ENCODE measurements around the gene CALN1. TPM values are rescaled to one million over a fixed set of nuclear protein-coding genes. Genes with fewer than 3 reads are reported as not detected.

CALN1 gene
- total and polyA plus RNA-seq, 7 donors: under 0.01 TPM; not detected in 5

DNA sequence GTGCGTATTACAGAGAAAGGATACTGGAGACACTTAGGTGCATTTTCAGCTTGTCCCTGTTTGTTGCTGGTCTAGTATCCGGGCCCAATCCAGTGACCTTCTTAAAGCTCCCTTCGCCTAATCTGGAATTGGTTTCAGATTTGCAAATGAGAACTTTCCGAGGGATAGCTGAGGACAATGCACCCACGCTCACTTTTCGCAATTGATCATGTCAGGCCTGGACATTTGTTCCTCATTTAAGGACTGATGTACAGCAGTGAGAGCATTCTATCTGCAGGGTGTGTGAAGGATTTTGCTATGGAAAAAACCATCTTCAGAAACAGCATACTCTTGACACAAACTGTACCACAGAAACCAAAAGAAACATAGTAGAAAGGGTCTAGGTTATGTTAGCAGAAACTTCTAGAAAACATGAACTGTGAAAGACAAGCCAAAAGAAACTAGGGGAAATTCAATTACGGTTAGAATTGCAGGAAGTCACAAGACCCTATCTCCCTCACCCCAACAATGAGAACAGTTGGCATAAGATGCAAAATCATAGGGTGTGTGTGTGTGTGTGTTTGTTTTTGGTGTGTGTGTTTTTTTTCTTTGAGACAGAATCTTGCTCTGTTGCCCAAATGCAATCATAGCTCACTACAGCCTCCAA, 331.1 kb downstream of the CALN1 start:
- no peak for DNase-seq
- intact Hi-C loops (cut with DNase I): no loop called here

DNA sequence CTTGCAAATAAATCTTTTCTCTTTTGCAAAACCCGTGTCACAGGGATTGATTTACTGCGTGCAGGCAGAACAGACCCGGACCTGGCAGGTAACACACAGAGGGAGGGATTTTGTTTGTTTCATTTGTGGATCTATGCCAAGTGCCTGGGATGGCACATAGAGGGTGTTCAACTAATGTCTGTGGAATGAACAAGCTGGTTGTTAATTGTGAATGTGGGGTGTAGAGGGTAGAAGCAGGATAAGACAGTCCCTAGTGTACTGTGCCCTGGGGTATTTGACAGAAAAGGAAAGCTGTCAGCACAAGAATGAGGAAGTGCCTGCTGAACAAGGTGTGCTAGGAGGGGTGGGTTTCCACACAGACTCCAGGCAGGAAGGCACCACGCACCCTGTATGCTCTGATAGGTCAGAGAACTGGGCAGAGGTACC, 331.8 kb downstream of the CALN1 start:
- Histone ChIP-seq H3K4me3 (no peak overlapping the region), H3K9me3 (peaks cover 0 to 6% (median 0%) of the 10 kb centered on the region in 4 donors), H3K27me3 (no peaks in the 10 kb centered on the region), H3K4me1 (no peaks in the 10 kb centered on the region), H3K27ac (no peak overlapping the region), H3K36me3 (no peaks in the 10 kb centered on the region)
- TF ChIP-seq POLR2A (IDR thresholded peaks at IDR 0.05): no peak
- TF ChIP-seq EP300 (IDR thresholded peaks at IDR 0.05): no peak
- TF ChIP-seq POLR2AphosphoS5 (IDR thresholded peaks at IDR 0.05): no peak
- TF ChIP-seq, protein P1, sequence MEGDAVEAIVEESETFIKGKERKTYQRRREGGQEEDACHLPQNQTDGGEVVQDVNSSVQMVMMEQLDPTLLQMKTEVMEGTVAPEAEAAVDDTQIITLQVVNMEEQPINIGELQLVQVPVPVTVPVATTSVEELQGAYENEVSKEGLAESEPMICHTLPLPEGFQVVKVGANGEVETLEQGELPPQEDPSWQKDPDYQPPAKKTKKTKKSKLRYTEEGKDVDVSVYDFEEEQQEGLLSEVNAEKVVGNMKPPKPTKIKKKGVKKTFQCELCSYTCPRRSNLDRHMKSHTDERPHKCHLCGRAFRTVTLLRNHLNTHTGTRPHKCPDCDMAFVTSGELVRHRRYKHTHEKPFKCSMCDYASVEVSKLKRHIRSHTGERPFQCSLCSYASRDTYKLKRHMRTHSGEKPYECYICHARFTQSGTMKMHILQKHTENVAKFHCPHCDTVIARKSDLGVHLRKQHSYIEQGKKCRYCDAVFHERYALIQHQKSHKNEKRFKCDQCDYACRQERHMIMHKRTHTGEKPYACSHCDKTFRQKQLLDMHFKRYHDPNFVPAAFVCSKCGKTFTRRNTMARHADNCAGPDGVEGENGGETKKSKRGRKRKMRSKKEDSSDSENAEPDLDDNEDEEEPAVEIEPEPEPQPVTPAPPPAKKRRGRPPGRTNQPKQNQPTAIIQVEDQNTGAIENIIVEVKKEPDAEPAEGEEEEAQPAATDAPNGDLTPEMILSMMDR (IDR thresholded peaks at IDR 0.05): no peak
- no peak for DNase-seq
- 38 to 42% methylated on average over 4 of the region's 4 CpGs for WGBS, 2 donors
- intact Hi-C loops (cut with DNase I): no loop called here

More for the DNA sequence above, 331.1 kb downstream of the CALN1 start:
- WGBS, 2 donors: 68 to 81% methylated on average over 7 of the region's 7 CpGs
- H3K4me1 ChIP-seq: no peaks in the 10 kb centered on the region
- no peaks in the 10 kb centered on the region for H3K9me3 ChIP-seq
- TF ChIP-seq, protein P1 (IDR thresholded peaks at IDR 0.05): no peak
- no peak for TF ChIP-seq POLR2A (IDR thresholded peaks at IDR 0.05)
- no peak for TF ChIP-seq POLR2AphosphoS5 (IDR thresholded peaks at IDR 0.05)
- TF ChIP-seq EP300 (IDR thresholded peaks at IDR 0.05): no peak
- no peaks in the 10 kb centered on the region for H3K36me3 ChIP-seq
- no peak overlapping the region for H3K27ac ChIP-seq
- H3K4me3 ChIP-seq: no peak overlapping the region
- H3K27me3 ChIP-seq: no peaks in the 10 kb centered on the region

DNA sequence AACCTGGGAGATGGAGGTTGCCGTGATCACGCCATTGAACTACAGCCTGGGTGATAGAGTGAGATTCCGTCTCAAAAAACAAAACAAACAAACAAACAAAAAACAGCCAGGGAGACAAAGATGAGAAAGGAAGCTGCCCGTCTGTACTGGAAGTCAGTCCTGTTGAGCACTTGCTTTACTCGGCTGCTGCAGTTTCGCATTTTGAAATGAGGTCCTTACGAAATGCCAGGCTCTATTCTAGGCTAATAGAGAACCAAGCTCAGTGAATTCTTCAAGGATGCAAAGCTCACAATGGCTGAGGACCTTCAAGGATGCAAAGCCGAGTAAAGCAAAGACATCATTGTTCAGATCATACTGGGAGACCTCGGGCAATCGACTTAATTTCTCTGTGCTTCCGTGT, 333.3 kb downstream of the CALN1 start:
- Histone ChIP-seq H3K4me1 (no peaks in the 10 kb centered on the region), H3K27me3 (no peaks in the 10 kb centered on the region), H3K27ac (no peak overlapping the region), H3K4me3 (no peak overlapping the region), H3K9me3 (peaks cover 0 to 7% (median 0%) of the 10 kb centered on the region in 4 donors), H3K36me3 (no peaks in the 10 kb centered on the region)
- intact Hi-C loops (cut with DNase I): no loop called here
- TF ChIP-seq POLR2AphosphoS5 (IDR thresholded peaks at IDR 0.05) (no peak), EP300 (IDR thresholded peaks at IDR 0.05) (no peak), POLR2A (IDR thresholded peaks at IDR 0.05) (no peak)
- TF ChIP-seq, protein P1 (IDR thresholded peaks at IDR 0.05): no peak
- no peak for DNase-seq
- WGBS, 2 donors: 93% methylated on average over 11 of the region's 11 CpGs

DNA sequence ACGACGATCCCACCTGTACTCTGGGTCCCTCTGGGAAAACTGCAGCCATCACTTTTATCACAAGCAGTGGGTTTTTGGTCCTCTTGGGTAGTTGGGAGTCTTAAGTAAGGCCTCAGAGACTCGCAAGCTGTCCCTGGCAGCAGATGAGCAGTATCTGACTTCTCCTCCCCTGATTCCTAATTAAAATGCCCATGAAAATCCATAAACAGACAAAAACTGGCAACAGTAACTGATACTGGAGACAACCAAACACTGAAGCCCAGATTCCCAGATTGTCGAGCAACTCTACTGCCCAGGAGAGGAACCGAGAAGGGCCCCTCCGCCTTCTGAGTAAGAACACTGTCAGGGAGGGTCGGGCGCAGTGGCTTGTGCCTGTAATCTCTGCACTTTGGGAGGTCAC, 333.8 kb downstream of the CALN1 start:
- TF ChIP-seq POLR2A (IDR thresholded peaks at IDR 0.05) (no peak), POLR2AphosphoS5 (IDR thresholded peaks at IDR 0.05) (no peak), EP300 (IDR thresholded peaks at IDR 0.05) (no peak)
- TF ChIP-seq, protein P1 (IDR thresholded peaks at IDR 0.05): no peak
- Histone ChIP-seq H3K9me3 (peaks cover 0 to 7% (median 0%) of the 10 kb centered on the region in 4 donors), H3K4me1 (no peaks in the 10 kb centered on the region), H3K4me3 (no peak overlapping the region), H3K27ac (no peak overlapping the region), H3K27me3 (no peaks in the 10 kb centered on the region), H3K36me3 (no peaks in the 10 kb centered on the region)
- intact Hi-C loops (cut with DNase I): no loop called here
- 93 to 94% methylated on average over 8 of the region's 8 CpGs for WGBS, 2 donors
- DNase-seq: no peak

DNA sequence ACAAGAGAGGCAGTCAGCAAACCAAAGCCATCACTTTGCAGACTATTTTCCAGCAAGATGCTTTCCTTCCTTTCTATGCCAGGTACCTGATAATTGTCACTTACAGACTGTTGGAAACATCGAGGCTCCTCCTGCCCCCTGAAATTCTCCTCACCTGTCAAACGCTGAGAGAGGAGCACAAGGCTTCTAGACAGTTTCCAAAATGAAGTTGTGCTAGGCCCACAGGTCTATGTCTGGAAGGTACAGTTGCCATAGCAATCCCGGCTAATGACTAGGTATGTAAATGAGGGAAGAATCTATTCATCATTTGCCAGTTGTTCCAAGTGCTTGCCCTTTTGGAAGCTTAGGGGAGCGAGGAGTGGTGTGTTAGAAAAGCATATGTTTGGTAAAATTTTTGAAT, 334.4 kb downstream of the CALN1 start:
- Histone ChIP-seq H3K36me3 (no peaks in the 10 kb centered on the region), H3K4me3 (no peak overlapping the region), H3K9me3 (peaks cover 0 to 7% (median 0%) of the 10 kb centered on the region in 4 donors), H3K4me1 (no peaks in the 10 kb centered on the region), H3K27ac (no peak overlapping the region), H3K27me3 (no peaks in the 10 kb centered on the region)
- TF ChIP-seq POLR2AphosphoS5 (IDR thresholded peaks at IDR 0.05): no peak
- DNase-seq: no peak
- intact Hi-C loops (cut with DNase I): no loop called here
- WGBS, 2 donors: 73 to 84% methylated on average over 4 of the region's 4 CpGs
